HFFc6 (cell line): ENCODE results near the gene PPIAL4G. TPM values are rescaled to one million over a fixed set of nuclear protein-coding genes. Genes with fewer than 3 reads are reported as not detected.
"Not testable (repeated sequence)": the region's sequence is repeated elsewhere in the genome, so short reads cannot be mapped to it uniquely, and the experiment has no call there.

ENCODE experiments used
- DNase-seq: peaks from one replicate; pipeline ENCODE4 v3.0.0-alpha.2; 2018
- H3K27ac Mint-ChIP-seq: 2 replicates; pipeline ENCODE4 v1.8.0; 2020; ENCODE audit warnings: mild to moderate bottlenecking, mixed read lengths
- H3K27me3 Mint-ChIP-seq: 2 replicates; pipeline ENCODE4 v1.8.0; 2021; ENCODE audit warnings: mild to moderate bottlenecking, moderate library complexity, mixed read lengths; ENCODE audit not compliant: insufficient read depth
- H3K36me3 Mint-ChIP-seq: 2 replicates; pipeline ENCODE4 v1.8.0; 2021; ENCODE audit warnings: low read depth, mixed read lengths
- H3K4me1 Mint-ChIP-seq: 2 replicates; pipeline ENCODE4 v1.8.0; 2020; ENCODE audit warnings: low read depth, mixed read lengths
- H3K4me3 Mint-ChIP-seq: 2 replicates; pipeline ENCODE4 v1.8.0; 2020; ENCODE audit warnings: mild to moderate bottlenecking, moderate library complexity, mixed read lengths
- H3K9me3 Mint-ChIP-seq: 2 replicates; pipeline ENCODE4 v1.8.0; 2020; ENCODE audit warnings: mild to moderate bottlenecking, mixed read lengths
- CTCF ChIP-seq: fragments of 200-600 bp; sonication (generic); IDR thresholded peaks from 2 replicates; pipeline ENCODE4 v1.5.0; 2021; ENCODE audit warnings: antibody characterized with exemption, mild to moderate bottlenecking
- long read RNA-seq: library from polyadenylated mRNA; unstranded; transcript quantifications from one replicate; pipeline ENCODE4 v2.0.0, GENCODE V29; 2019
- total RNA-seq, 6 experiments: library from RNA; stranded (reverse); fragmentation: NEBNext Ultra II Directional; extraction: Animal tissue kit (Norgen Biotek cat#: 25700); gene quantifications; 2 replicates in 1 of 6; 3 replicates in 5 of 6; pipeline ENCODE4 v1.2.3, GENCODE V29; 2021

The PPIAL4G gene
- not detected for total RNA-seq
- long read RNA-seq, result 0 reads

GRCh38 chr1:148483029-148483428 lies at the start of gene PPIAL4G:
PPIAL4G (minus strand) TSS chr1:148483302; CDS start chr1:148483252, 50 bp downstream.
- H3K9me3 Mint-ChIP-seq, H3K27me3 Mint-ChIP-seq, DNase-seq, H3K4me1 Mint-ChIP-seq, H3K36me3 Mint-ChIP-seq, H3K4me3 Mint-ChIP-seq, H3K27ac Mint-ChIP-seq: not testable (repeated sequence)

DNA sequence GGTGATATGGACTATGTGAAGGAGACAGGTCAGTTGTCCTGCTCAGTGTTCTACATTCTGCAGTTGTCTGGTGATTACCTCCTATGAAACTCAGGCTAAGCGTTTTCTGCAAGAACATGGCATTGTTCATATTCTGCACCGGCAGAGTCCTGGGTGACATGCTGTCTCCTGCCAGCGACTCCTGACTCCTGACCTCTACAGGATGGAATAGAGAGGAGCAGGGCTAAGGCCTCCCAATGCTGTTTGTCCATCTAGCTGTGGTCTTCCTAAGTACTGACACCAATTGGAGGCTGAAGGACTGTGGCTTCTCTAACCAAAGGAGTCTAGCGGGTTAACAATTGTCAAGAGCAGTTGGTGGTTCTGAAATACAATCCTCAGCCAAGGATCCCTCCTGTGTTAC lies 49.1 kb upstream of the PPIAL4G start:
- not testable (repeated sequence) for H3K9me3 Mint-ChIP-seq, H3K27ac Mint-ChIP-seq, H3K36me3 Mint-ChIP-seq, H3K4me3 Mint-ChIP-seq, DNase-seq, H3K4me1 Mint-ChIP-seq, H3K27me3 Mint-ChIP-seq

- peak; percentile 79 for DNase-seq
- Mint-ChIP-seq H3K27ac (peak overlapping the region; percentile 43; the same call in 1 of the 2 replicates), H3K4me3 (peak overlapping the region; percentile 61)
- not testable (repeated sequence) for H3K36me3 Mint-ChIP-seq, H3K27me3 Mint-ChIP-seq, H3K4me1 Mint-ChIP-seq, H3K9me3 Mint-ChIP-seq
These were observed 46.0 kb upstream of the PPIAL4G start for GRCh38 chr1:148529101-148529567.

GRCh38 chr1:148528591-148528990 lies 45.5 kb upstream of the PPIAL4G start:
- H3K27me3 Mint-ChIP-seq, H3K36me3 Mint-ChIP-seq, H3K4me3 Mint-ChIP-seq, DNase-seq, H3K9me3 Mint-ChIP-seq, H3K4me1 Mint-ChIP-seq, H3K27ac Mint-ChIP-seq: not testable (repeated sequence)
- TF ChIP-seq CTCF, result peak; percentile 27; the same call in 1 of the 2 replicates

DNA sequence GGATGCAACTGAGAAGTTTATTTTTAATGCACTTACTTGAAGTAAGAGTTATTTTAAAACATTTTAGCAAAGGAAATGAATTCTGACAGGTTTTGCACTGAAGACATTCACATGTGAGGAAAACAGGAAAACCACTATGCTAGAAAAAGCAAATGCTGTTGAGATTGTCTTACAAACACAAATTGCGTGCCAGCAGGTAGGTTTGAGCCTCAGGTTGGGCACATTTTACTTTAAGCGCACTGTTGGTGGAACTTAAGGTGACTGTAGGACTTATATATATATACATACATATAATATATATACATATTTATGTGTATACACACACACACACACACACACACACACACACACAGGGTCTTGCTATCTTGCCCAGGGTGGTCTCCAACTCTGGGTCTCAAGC lies 43.5 kb upstream of the PPIAL4G start:
- H3K36me3 Mint-ChIP-seq, DNase-seq, H3K9me3 Mint-ChIP-seq, H3K4me1 Mint-ChIP-seq, H3K27ac Mint-ChIP-seq, H3K4me3 Mint-ChIP-seq: not testable (repeated sequence)
- H3K27me3 Mint-ChIP-seq, result peaks cover 11% of the 10 kb centered on the region

DNA sequence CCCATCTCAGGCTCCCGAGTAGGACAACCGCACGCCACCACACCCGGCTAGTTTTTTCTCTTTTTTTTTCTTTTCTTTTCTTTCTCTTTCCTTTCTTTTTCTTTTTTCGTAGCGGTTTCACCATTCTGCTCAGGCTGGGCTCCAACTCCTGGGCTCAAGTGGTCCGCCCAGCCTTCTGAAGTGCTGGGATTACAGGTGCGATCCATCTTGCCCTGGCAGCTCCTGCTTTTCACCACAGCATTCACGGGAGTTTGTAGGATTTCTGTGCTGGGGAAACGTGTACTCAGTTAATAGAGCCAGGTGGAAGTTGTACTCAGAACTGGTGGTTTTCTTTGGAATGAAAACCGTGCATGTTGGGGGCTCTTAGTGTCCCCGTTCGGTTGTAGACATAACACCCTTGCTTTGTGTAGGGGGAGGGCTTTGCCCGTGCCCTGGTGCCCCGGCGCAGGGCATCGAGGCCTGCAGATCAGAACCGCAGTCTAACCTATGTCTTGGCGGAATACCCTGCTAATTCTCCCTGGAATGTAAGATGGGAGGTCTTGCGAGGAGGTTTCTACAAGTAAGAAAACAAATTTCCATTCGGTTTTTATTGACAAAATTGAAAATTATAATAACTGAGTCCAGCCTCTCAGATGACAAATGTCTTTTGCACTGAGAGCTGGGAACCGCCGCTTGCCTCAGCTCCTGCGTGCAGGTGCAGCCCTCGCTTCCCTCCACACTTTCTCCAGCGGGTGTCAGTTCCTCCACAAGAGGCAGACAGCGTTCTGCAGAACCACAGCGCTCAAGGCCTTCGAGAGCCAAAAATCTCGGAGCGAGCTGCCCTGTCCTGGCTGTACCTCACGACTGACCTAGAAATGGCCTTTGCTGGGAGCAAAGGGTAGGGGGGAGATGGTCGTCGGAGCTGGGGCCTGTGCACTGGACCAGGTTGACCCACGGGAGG lies 40.4 kb upstream of the PPIAL4G start:
- H3K9me3 Mint-ChIP-seq, H3K27me3 Mint-ChIP-seq, H3K36me3 Mint-ChIP-seq, H3K4me1 Mint-ChIP-seq: not testable (repeated sequence)
- peak overlapping the region; percentile 85 for H3K4me3 Mint-ChIP-seq
- peak overlapping the region; percentile 93 for H3K27ac Mint-ChIP-seq
- peak; percentile 59 for DNase-seq

DNA sequence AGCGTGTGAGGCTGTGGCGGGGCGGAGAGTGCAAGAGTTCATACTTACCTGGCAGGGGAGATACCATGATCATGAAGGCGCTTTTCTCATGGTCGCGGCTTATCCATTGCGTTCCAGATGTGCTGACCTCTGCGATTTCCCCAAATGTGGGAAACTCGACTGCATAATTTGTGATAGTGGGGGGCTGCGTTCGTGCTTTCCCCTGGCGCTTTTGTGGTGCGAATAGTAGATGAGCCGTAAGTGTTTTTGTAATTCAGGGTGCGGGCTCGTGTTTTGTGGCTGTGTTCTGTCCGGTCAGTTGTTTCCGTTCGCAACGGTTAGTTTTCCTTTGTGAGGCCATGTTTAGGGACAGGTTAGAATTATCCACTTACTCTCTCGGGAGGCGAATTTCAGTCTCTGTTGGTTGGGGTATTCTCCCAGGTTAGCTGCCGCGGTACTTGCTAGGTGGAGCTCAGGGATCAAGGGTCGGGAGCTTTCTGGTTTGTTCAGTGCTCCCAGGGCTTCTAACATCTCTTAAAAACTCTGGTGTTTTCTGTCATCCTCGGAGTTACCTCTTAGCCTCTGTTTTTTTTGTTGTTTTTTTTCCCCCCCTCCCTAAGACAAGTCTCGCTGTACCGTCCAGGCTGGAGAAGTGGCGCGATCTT lies 39.6 kb upstream of the PPIAL4G start:
- H3K4me3 Mint-ChIP-seq, result peak overlapping the region; percentile 85
- H3K4me1 Mint-ChIP-seq, H3K36me3 Mint-ChIP-seq, H3K9me3 Mint-ChIP-seq, H3K27me3 Mint-ChIP-seq: not testable (repeated sequence)
- peak overlapping the region; percentile 93 for H3K27ac Mint-ChIP-seq
- peak; percentile 96 for DNase-seq

- H3K36me3 Mint-ChIP-seq, result not testable (repeated sequence)
These were observed 39.0 kb upstream of the PPIAL4G start for GRCh38 chr1:148522072-148522471.

GRCh38 chr1:148514310-148514709 lies 31.2 kb upstream of the PPIAL4G start:
- not testable (repeated sequence) for H3K27ac Mint-ChIP-seq, H3K27me3 Mint-ChIP-seq, H3K36me3 Mint-ChIP-seq, DNase-seq, H3K9me3 Mint-ChIP-seq, H3K4me3 Mint-ChIP-seq
- peaks cover 11% of the 10 kb centered on the region for H3K4me1 Mint-ChIP-seq

More at GRCh38 chr1:148522072-148522471, 39.0 kb upstream of the PPIAL4G start:
- Mint-ChIP-seq H3K27ac (peak overlapping the region; percentile 93), H3K4me3 (peak overlapping the region; percentile 85)
- DNase-seq, result peak; percentile 71
- not testable (repeated sequence) for H3K27me3 Mint-ChIP-seq, H3K4me1 Mint-ChIP-seq, H3K9me3 Mint-ChIP-seq

DNA sequence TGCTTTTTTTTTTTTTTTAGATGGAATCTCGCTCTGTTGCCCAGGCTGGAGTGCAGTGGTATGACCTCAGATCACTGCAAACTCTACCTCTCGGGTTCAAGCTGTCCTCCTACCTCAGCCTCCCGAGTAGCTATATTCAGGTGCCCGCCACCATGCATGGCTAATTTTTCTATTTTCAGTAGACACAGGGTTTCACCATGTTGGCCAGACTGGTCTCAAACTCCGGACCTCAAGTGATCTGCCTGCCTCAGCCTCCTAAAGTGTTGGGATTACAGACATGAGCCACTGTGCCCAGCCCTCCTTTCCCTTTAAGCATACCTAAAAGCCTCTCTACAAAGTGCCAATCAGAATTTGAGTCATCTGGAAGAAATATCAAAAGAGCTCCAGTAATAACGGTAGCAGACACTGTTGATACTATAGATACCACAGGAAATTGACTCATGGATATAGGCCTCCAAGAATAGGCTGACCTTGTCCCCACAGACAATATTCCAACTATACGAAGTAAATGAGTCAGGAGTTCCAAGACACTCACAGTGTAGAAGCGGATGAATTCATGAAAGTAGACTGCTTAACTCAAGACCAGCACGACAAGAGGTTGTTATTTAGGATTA lies 29.6 kb upstream of the PPIAL4G start:
- not testable (repeated sequence) for H3K4me3 Mint-ChIP-seq, H3K9me3 Mint-ChIP-seq, H3K27ac Mint-ChIP-seq, H3K36me3 Mint-ChIP-seq, H3K27me3 Mint-ChIP-seq
- H3K4me1 Mint-ChIP-seq, result peaks cover 11% of the 10 kb centered on the region
- peak; percentile 43 for DNase-seq

DNA sequence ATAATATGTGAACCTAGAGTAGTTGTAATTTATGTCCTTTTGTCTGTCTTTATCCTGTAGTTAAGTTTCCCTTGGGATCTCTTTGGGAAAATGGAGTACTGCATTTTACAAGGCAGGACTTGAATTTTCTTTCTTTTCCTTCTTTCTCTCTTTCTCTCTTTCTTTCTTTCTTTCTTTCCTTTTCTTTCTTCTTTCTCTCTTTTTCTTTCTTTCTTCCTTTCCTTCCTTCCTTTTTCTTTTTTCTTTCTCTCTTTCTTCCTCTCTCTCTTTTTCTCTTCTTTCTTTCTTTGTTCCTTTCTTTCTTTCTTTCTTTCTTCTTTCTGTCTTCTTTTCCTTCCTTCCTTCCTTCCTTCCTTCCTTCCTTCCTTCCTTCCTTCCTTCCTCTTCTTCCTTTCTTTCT lies 10.8 kb upstream of the PPIAL4G start:
- not testable (repeated sequence) for H3K9me3 Mint-ChIP-seq, H3K36me3 Mint-ChIP-seq, DNase-seq, H3K4me3 Mint-ChIP-seq, H3K27ac Mint-ChIP-seq, H3K4me1 Mint-ChIP-seq, H3K27me3 Mint-ChIP-seq

- DNase-seq, H3K27ac Mint-ChIP-seq, H3K4me1 Mint-ChIP-seq, H3K27me3 Mint-ChIP-seq, H3K9me3 Mint-ChIP-seq, H3K36me3 Mint-ChIP-seq, H3K4me3 Mint-ChIP-seq: not testable (repeated sequence)
These were observed 2.0 kb downstream of the PPIAL4G start for GRCh38 chr1:148481134-148481533.
